DOHH2 (cell line): ENCODE results near the gene TTF2.

ENCODE experiments used
- CTCF ChIP-seq: fragments of 200-600 bp; sonication (generic); IDR thresholded peaks from one replicate; pipeline ENCODE4 v1.5.1; 2014; ENCODE audit warnings: antibody characterized with exemption, mild to moderate bottlenecking, low read depth, low read length; ENCODE audit not compliant: poor library complexity, severe bottlenecking
- EZH2phosphoT487 ChIP-seq: fragments of 200-600 bp; sonication (generic); IDR thresholded peaks from 2 replicates; pipeline ENCODE4 v1.6.1; 2017; ENCODE audit warnings: borderline replicate concordance, mild to moderate bottlenecking, antibody characterized with exemption, low read length, moderate library complexity, mixed read lengths

DNA sequence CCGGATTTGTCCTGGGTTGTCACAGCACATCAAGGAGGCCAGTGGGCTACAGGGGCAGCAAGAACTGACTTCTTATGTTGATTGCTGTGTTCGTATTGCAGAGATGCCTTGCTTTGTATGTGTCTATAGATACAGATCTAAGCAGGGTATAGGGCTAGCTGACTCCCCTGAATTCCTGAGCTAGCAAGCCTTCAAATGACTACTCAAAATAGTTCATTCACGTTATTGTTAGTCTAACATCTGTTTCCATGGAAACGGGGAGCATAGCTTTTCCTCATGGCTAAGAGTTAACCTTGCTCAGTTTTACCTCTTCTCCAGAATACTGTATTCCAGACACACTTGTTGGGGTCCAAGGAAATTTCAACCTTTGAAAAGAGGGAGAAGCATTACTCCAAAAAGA, 37.3 kb downstream of the TTF2 start:
- TF ChIP-seq CTCF, result no peak
- TF ChIP-seq EZH2phosphoT487, result no peak
